Omental fat pad (tissue), 4 donors: ENCODE measurements around the gene GUCY1A2. TPM values are rescaled to one million over a fixed set of nuclear protein-coding genes. Genes with fewer than 3 reads are reported as not detected.

Experiments
- ATAC-seq: fragments of 150-250 bp; one replicate; pipeline ENCODE4 v1.9.1; 2016; ENCODE audit warnings: mild to moderate bottlenecking, moderate library complexity; ENCODE audit not compliant: low FRiP score
- DNase-seq: peaks from one replicate; pipeline ENCODE4 v3.0.0-alpha.2; 2019; ENCODE audit warnings: low spot score
- total RNA-seq, 4 donors: library from RNA; depleted of rRNA; stranded (reverse); fragments of >200 nt; gene quantifications; one replicate each; pipeline ENCODE4 v1.1.0, GENCODE V29; 2016
- TF ChIP-seq, protein P1 (sequence below), 3 donors: fragments of 450-650 bp; IDR thresholded peaks; one replicate each; pipeline ENCODE4 v1.5.1; 2016 to 2017; ENCODE audit warnings: antibody characterized with exemption in 3 of 3, mild to moderate bottlenecking in 3 of 3, moderate library complexity in 2 of 3

The GUCY1A2 gene
- total RNA-seq, 4 donors from 2014 or later: 2.8 to 26.6 (median 5.1) TPM

DNA sequence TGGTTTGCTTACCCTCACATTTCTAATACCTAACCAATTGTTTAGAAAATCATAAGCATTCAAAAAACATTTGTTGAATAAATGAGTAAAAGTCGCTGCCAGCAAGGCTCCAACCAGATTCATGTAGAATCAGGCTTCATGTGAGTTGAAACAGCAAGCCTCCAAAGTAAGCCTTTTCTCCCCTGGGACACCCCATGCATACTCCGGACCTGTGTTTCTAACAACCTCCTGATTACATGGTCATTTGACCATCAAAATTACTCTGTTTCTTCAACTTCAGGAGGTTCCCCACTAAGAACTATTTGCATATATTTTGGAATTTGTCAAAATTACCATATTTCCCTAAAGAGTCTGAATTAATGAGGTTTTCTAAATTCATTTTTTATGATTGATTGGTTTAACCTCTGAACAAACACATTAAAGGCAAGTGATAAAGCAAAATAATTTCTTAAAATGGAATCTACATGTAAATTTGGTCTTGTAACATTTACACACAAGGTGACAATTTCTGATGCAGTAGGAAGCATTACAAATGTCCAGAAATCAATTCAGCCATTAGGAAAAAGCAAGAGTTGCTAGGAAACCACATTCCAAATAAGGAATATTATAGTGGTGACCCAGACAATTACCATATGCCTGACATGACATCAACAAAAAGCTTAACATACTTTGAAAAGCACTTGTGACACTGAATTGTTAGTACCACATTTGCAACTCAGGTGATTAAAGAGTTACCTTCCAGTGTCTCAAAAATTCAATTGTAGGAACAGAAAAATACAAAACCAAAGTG is 252.6 kb downstream of the GUCY1A2 start:
- ATAC-seq: no peak
- DNase-seq: no peak
- TF ChIP-seq, protein P1, sequence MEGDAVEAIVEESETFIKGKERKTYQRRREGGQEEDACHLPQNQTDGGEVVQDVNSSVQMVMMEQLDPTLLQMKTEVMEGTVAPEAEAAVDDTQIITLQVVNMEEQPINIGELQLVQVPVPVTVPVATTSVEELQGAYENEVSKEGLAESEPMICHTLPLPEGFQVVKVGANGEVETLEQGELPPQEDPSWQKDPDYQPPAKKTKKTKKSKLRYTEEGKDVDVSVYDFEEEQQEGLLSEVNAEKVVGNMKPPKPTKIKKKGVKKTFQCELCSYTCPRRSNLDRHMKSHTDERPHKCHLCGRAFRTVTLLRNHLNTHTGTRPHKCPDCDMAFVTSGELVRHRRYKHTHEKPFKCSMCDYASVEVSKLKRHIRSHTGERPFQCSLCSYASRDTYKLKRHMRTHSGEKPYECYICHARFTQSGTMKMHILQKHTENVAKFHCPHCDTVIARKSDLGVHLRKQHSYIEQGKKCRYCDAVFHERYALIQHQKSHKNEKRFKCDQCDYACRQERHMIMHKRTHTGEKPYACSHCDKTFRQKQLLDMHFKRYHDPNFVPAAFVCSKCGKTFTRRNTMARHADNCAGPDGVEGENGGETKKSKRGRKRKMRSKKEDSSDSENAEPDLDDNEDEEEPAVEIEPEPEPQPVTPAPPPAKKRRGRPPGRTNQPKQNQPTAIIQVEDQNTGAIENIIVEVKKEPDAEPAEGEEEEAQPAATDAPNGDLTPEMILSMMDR (IDR thresholded peaks at IDR 0.05): no peak

DNA sequence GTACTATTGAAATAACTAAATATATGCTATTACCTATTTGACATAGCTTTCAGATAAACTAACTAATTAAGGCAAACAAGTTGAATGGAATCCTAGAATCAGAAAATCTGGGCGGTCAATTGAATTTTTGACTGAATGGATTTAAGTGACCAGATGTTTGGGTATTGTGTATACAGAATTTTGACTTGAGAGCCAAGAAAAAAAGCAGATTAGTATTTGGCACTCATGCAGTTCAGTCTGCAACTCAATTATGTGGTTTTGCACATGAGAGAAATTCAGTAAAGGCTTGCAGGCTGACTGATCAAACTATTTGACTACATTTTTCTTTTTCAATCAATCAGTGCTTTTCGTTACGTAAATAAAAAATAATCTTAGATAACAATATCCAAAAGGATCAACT is 254.8 kb downstream of the GUCY1A2 start:
- ATAC-seq (no peak), DNase-seq (no peak)
- TF ChIP-seq, protein P1 (IDR thresholded peaks at IDR 0.05): no peak

DNA sequence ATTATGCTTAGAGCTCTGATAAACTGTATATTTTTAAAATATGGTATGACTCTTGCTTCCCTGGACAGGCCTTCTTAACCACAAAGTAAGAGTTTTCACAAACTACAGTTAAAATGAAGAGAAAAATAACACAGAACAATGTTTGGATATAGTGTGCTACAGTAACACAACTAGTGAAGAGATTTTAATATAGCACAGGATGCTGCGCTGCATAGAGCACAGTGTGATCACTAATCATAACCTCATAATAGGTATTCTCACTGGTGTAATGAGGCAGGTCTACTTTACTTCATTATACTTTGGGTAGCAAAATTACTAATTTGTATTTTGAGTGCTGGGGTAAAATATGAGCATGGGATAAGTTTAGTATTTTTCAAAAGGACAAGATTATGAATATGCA is 256.5 kb downstream of the GUCY1A2 start:
- DNase-seq (no peak), ATAC-seq (no peak)
- TF ChIP-seq, protein P1 (IDR thresholded peaks at IDR 0.05): no peak

DNA sequence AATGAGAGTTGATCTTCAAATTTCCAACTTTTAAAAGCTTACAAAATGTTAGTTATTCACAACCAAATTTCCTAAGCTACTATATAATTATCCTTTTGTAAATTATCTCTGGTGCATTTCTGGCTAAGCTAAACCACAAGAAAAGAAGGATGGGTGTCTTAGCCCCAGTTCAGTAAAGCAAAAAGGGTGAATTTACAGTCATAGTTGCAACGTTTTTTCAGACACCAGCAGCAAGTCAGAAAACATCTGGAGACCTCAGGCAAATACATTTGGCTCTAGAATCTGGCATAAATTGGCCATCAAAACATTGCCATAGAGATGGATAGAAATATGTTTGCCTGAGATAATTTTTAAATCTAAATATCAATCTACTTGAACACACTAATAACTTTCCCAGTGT is 257.0 kb downstream of the GUCY1A2 start:
- DNase-seq (no peak), ATAC-seq (no peak)
- TF ChIP-seq, protein P1 (IDR thresholded peaks at IDR 0.05): no peak

DNA sequence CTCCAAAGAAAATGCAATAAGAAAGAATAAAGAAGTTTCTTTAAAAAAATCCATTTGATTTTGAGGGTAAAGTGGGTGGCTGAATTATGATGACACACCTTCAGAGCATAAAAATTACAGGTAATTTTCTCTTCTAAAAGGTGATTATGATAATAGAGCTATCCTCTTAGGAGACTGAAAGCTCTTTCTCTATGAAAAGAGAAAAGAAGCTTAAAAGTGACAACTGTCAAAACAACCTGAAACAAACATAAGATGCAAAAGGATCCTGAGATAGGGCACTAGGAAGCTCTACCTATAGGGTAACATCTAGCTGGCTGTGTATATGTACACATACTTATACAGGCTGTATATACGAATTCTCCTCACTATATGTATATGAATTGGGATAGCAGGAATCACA is 270.2 kb downstream of the GUCY1A2 start:
- DNase-seq (no peak), ATAC-seq (no peak)
- TF ChIP-seq, protein P1 (IDR thresholded peaks at IDR 0.05): no peak

DNA sequence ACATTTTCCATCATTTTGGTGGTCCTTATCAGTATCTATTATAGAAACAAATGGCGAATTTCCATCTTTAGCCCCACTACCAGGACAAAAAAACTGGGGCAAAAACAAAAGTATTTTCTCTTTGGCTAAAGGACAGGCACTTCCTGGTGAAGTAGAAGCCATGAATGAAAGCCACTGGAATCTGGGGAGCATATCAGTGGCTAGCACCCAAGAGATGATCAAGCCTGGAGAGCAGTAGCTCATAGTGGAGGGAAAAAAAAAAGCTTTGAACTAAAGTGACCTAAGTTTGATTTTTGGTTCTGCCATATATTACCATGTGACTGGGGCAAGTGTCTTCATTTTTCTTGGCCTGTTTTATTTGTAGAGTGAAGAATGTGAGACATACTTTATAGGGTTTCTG is 272.3 kb downstream of the GUCY1A2 start:
- no peak for ATAC-seq
- DNase-seq: no peak
- TF ChIP-seq, protein P1 (IDR thresholded peaks at IDR 0.05): no peak

DNA sequence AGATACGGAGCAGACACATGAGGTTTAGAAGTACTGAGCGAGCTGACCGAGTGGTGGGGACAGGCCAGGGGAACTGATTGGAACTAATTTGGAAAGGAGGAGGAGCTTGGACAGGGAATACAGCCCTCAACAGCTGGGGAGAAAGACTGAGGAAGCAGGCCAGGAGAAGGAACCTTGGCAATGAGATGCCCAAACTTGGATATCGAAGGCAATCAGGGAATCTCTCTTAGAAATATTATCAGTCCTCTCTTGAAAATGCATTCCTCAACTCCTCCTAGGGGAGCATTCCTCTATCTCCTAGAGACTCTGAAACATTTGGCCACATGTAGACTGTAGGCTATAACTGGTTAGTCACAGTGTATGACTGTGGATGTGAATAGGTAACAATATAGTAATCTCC is 284.6 kb downstream of the GUCY1A2 start:
- DNase-seq (no peak), ATAC-seq (no peak)
- TF ChIP-seq, protein P1 (IDR thresholded peaks at IDR 0.05): no peak
